ENCODE measurements around the gene XYLT1.

Gene XYLT1

DNA sequence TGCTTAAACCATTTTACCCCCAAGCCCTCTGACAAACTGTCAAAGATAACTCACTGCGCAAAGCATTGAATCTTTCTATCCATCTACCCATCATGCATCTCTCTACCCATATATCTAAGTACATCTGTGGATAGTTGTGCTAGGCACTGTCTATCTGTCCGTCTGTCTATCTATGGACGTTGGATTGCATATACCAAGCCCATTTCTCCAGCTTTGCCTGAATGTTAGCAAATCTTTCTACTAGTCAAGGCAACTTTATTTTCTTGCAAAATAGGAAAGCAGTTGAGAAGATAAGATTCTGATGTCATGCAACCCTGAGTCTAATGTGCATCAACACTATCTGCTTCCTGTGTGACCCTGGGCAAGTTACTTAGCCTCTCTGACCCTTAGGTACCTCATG lies 117.2 kb downstream of the XYLT1 start:
- no peak for DNase-seq (ENCODE audit: low read depth, low spot score)
- H3K4me3 ChIP-seq (ENCODE audit: low read depth, low read length): no peak overlapping the region
- in situ Hi-C loops (cut with HindIII; ENCODE audit: low sequenced_read_pairs): no loop called here
- TF ChIP-seq, protein P1, sequence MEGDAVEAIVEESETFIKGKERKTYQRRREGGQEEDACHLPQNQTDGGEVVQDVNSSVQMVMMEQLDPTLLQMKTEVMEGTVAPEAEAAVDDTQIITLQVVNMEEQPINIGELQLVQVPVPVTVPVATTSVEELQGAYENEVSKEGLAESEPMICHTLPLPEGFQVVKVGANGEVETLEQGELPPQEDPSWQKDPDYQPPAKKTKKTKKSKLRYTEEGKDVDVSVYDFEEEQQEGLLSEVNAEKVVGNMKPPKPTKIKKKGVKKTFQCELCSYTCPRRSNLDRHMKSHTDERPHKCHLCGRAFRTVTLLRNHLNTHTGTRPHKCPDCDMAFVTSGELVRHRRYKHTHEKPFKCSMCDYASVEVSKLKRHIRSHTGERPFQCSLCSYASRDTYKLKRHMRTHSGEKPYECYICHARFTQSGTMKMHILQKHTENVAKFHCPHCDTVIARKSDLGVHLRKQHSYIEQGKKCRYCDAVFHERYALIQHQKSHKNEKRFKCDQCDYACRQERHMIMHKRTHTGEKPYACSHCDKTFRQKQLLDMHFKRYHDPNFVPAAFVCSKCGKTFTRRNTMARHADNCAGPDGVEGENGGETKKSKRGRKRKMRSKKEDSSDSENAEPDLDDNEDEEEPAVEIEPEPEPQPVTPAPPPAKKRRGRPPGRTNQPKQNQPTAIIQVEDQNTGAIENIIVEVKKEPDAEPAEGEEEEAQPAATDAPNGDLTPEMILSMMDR (IDR thresholded peaks at IDR 0.05; ENCODE audit: low read depth, low read length): no peak

DNA sequence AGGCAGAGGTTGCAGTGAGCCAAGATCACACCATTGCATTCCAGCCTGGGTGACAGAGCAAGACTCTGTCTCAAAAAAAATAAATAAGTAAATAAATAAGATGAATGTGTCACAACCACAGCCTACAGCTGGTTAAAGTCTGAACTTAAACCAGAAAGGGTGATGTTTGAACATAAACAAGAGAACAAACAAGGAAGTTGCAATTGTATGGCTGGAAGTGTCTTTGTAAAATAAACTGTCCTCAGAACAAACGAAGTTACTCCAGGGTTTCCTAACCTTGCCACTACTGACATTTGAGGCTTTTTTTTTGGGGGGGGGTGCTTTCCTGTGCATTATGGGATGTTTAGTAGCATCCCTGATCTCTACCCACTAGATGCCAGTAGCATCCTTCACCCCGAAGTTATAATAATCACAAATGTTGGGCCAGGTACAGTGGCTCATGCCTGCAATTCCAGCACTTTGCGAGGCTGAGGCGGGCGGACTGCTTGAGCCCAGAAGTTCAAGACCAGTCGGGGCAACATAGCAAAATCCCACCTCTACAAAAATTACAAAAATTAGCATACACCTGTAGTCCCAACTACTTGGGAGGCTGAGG lies 119.2 kb downstream of the XYLT1 start:
- DNase-seq (ENCODE audit: low read depth, low spot score): no peak
- in situ Hi-C loops (cut with HindIII; ENCODE audit: low sequenced_read_pairs): no loop called here

DNA sequence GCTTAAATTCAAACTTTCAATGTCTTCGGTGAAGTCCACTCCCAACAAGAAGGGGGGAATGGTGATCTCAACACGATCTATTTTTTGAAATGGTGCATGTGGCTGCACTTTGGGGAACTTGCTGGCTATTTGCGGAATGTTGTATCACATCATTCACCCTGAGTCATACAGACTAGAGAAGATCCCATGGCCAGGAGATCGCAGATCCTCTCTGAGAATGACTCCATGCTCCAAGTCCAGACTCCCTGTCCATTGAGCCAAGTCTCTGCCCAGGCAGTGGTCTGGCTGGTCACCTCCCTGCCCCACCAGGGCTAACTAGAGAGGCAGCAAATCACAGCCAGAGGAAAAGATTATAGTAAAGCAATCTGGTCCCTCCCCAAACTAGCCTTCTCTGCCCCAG lies 120.6 kb downstream of the XYLT1 start:
- TF ChIP-seq, protein P1 (IDR thresholded peaks at IDR 0.05; ENCODE audit: low read depth, low read length): no peak
- no peak overlapping the region for H3K4me3 ChIP-seq (ENCODE audit: low read depth, low read length)
- DNase-seq (ENCODE audit: low read depth, low spot score): no peak
- in situ Hi-C loops (cut with HindIII; ENCODE audit: low sequenced_read_pairs): no loop called here

More for the DNA sequence above, 119.2 kb downstream of the XYLT1 start:
- no peak overlapping the region for H3K4me3 ChIP-seq (ENCODE audit: low read depth, low read length)
- TF ChIP-seq, protein P1 (IDR thresholded peaks at IDR 0.05; ENCODE audit: low read depth, low read length): no peak

DNA sequence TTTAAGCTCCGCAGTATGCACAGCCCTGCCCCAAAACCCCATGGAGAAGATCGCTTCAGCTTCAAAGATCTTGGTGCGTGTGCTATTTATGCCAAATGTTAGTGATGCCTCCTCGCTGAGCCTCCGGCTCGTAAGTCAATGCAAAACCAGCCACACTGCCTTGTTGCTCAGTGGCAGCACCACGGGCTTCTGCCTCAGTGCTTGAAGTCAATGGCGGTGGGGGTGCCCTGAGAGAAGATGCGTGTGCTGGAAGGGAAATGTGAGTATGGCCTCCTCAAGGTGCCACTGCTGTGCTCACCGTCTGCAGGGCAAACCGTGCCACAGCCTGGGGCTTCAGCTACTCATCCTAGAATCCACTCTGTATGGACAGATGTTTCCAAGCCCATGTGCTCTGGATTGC lies 121.9 kb downstream of the XYLT1 start:
- TF ChIP-seq, protein P1 (IDR thresholded peaks at IDR 0.05; ENCODE audit: low read depth, low read length): no peak
- no peak for DNase-seq (ENCODE audit: low read depth, low spot score)
- in situ Hi-C loops (cut with HindIII; ENCODE audit: low sequenced_read_pairs): no loop called here

DNA sequence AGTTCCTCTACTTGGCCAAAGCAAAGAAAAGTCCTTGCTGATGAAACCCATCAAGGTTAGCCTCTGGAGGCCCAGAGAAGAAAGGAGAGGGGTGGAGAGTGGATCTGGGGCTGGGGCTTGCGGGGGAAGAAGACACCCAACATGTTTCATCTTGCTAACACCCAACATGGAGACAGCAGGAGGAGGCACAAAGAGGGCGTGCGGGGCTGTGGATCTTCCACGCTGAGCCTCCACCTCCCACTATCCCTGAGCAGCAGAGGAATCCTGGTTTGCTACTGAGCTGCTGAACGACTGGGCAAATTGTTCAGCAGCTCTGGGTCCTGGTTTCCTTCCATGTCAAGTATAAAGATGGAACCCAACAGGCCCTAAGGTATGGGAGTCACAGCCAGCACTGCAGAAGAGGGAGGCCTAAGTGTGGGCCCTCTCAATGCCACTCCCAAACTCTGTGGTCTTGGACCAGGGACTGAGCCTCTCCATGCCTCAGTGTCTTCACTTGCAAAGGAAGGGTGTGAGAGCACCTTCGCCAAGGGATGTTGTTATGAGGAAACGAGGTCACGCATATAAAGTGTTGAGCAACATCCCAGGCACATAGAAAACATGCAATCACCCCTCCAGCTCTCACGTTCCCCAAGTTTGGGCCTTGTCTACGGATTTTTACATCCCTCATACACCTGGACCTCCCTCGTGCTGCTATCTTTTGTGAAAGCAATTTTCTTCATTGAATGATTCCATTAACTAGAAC lies 122.5 kb downstream of the XYLT1 start:
- no peak overlapping the region for H3K4me3 ChIP-seq (ENCODE audit: low read depth, low read length)
- TF ChIP-seq, protein P1 (IDR thresholded peaks at IDR 0.05; ENCODE audit: low read depth, low read length): no peak
- in situ Hi-C loops (cut with HindIII; ENCODE audit: low sequenced_read_pairs): no loop called here
- DNase-seq (ENCODE audit: low read depth, low spot score): no peak

More for the DNA sequence above, 121.9 kb downstream of the XYLT1 start:
- no peak overlapping the region for H3K4me3 ChIP-seq (ENCODE audit: low read depth, low read length)

DNA sequence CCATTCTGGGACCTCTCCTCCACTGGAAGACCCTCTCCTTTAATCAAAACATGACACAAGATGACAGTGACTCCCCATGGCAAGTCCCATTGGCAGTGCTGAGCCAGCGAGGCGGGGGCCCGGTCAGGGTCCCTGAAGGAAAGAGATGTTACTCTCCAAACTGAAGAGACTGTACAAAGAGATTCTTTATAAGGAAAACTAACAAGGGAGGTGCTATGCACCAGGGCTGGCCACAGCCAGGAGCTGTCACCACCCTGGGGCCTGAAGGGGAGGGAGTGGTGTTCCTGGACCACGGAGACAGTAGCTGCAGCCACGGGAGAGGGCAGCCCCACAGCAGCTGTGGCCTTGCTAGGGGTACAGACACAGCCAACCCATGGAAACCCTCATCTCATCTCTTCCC lies 123.1 kb downstream of the XYLT1 start:
- DNase-seq (ENCODE audit: low read depth, low spot score): no peak
- H3K4me3 ChIP-seq (ENCODE audit: low read depth, low read length): no peak overlapping the region
- in situ Hi-C loops (cut with HindIII; ENCODE audit: low sequenced_read_pairs): no loop called here
- TF ChIP-seq, protein P1 (IDR thresholded peaks at IDR 0.05; ENCODE audit: low read depth, low read length): no peak
